ENCODE results near the gene LTK. TPM values are rescaled to one million over a fixed set of nuclear protein-coding genes. Genes with fewer than 3 reads are reported as not detected.
A peak's percentile ranks its signal among the peaks of the same experiment; 100 is the strongest.

Gene LTK
- total and polyA plus RNA-seq, 8 donors = 1.6 to 4.0 (median 2.5) TPM

DNA sequence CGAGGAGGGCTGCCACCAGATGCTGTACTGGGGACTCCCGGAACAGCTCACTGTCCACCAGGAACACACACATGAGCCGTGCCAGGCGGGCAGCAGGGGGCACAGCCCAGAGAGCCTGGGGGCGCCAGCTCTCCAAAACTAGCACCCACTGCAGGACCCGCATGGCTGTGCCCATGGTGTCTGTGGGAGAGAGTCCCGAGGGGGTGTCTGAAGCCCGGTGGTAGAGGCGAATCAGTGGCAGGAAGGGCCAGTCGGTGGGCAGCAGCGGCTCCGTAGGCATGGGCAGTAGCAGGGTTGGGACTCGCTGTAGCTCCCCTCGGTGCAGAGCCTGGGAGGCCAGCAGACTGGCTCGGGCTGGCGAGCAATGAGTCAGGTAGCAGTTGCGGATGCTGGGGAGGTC, 7.0 kb upstream of the LTK start:
- intact Hi-C loops (cut with DNase I) = no loop called here
- TF ChIP-seq, protein P1, sequence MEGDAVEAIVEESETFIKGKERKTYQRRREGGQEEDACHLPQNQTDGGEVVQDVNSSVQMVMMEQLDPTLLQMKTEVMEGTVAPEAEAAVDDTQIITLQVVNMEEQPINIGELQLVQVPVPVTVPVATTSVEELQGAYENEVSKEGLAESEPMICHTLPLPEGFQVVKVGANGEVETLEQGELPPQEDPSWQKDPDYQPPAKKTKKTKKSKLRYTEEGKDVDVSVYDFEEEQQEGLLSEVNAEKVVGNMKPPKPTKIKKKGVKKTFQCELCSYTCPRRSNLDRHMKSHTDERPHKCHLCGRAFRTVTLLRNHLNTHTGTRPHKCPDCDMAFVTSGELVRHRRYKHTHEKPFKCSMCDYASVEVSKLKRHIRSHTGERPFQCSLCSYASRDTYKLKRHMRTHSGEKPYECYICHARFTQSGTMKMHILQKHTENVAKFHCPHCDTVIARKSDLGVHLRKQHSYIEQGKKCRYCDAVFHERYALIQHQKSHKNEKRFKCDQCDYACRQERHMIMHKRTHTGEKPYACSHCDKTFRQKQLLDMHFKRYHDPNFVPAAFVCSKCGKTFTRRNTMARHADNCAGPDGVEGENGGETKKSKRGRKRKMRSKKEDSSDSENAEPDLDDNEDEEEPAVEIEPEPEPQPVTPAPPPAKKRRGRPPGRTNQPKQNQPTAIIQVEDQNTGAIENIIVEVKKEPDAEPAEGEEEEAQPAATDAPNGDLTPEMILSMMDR (IDR thresholded peaks at IDR 0.05) = no peak
- no peak for ATAC-seq

DNA sequence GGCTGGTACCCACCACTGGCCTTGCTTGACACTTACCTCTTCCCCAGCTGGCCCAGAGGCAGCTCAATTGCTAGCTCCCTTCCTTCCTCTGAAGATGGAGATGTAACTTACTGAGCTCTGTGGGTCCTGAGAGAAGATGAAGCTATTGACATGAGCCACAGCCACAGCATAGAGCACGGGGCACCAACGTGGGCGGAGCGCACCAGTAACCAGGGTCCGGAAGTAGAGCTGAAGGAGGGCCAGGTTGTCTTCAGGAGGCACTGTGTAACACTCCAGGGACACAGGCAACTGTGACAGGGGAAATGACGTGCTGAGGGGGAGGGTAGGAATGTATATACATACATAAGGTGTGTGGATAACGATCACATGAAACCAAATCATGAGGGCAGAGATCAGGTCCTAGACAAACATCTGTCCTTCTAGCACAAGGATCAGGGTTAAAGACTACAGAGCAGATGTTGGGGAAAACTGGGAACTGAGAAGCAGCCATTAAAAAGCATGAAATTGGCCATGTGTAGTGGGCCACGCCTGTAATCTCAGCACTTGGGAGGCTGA, 4.3 kb upstream of the LTK start:
- H3K4me3 ChIP-seq = no peak overlapping the region
- intact Hi-C loops (cut with DNase I) = no loop called here
- TF ChIP-seq, protein P1 (IDR thresholded peaks at IDR 0.05) = no peak
- peaks cover 8 to 12% of the 10 kb centered on the region in 2 donors for H3K27me3 ChIP-seq
- peaks cover 10 to 11% of the 10 kb centered on the region in 2 donors for H3K4me1 ChIP-seq
- ATAC-seq = no peak
- H3K9me3 ChIP-seq = no peaks in the 10 kb centered on the region
- no peak overlapping the region for H3K27ac ChIP-seq
- DNase-seq = peak in 1 of 4 donors; percentile 51
- H3K36me3 ChIP-seq = peaks cover 0 to 27% of the 10 kb centered on the region in 2 donors

More for the DNA sequence above, 7.0 kb upstream of the LTK start:
- peaks cover 0 to 48% of the 10 kb centered on the region in 2 donors for H3K36me3 ChIP-seq
- H3K4me3 ChIP-seq = no peak overlapping the region
- peak in 1 of 4 donors; percentile 65 for DNase-seq
- H3K27me3 ChIP-seq = no peaks in the 10 kb centered on the region
- no peak overlapping the region for H3K27ac ChIP-seq
- no peaks in the 10 kb centered on the region for H3K4me1 ChIP-seq
- no peaks in the 10 kb centered on the region for H3K9me3 ChIP-seq

DNA sequence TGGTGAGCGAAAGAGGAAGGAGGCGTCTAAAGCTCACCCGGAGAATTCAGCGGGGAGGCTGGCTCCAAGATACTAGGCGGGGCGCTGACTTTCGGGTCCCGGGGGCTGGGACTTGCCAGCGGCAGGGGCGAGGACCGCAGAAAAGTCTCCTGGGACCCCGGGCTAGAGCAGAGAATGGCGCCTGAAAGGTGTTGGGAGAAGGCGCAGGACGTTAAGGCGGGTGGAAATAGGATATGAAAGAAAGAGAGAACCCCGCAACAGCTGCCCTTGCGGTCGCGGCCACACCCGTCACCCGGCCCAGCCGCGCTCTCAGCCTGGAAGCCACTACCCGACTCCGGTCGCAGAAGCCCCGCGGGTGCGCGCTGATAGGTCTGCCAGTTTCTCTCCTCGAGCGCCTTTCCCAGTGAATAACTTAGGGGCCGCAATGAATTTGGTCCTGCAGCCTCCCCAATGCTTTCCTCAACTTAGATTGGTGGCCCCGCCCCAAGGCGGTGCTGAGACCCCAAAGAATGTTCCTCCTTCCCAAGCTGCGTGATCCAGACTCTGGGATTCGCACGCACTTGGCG, 604 bp downstream of the LTK start:
- DNase-seq (peak in 1 of 4 donors; percentile 88), ATAC-seq (peak; percentile 65)
- Histone ChIP-seq H3K27me3 (peaks cover 31 to 44% of the 10 kb centered on the region in 2 donors), H3K36me3 (peaks cover 0 to 9% of the 10 kb centered on the region in 2 donors), H3K4me3 (peak overlapping the region; percentile 14 to 38), H3K4me1 (peaks cover 21 to 29% of the 10 kb centered on the region in 2 donors), H3K27ac (no peak overlapping the region), H3K9me3 (no peaks in the 10 kb centered on the region)
- TF ChIP-seq, protein P1 (IDR thresholded peaks at IDR 0.05) = no peak
- intact Hi-C loops (cut with DNase I) = no loop called here

DNA sequence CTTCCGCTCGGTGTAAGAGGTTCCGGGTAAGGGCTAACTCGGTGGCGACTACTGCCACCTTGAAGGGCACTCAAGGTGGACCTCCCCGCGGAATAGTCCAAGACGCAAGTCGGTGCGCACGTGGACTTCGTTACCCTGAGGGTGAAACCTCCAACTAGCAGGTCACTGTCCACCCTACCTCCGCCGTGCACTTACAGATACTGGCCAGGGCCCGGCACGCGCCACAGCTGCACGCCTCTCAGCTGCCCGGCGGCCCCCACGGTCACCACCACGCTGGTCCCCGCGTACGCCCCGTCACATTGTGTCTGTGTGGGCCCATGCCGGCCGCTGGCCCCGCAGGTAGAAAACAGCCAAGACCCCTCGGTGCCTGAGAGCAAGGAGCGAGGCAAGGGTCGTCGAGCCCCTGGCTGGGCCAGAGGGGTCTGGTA, 1.1 kb downstream of the LTK start:
- Histone ChIP-seq H3K4me3 (peak overlapping the region; percentile 14 to 38), H3K27ac (no peak overlapping the region), H3K4me1 (peaks cover 21 to 29% of the 10 kb centered on the region in 2 donors), H3K27me3 (peaks cover 31 to 44% of the 10 kb centered on the region in 2 donors), H3K9me3 (no peaks in the 10 kb centered on the region), H3K36me3 (peaks cover 0 to 5% of the 10 kb centered on the region in 2 donors)
- intact Hi-C loops (cut with DNase I) = no loop called here
- ATAC-seq (peak; percentile 27), DNase-seq (no peak)
- TF ChIP-seq, protein P1 (IDR thresholded peaks at IDR 0.05) = no peak

DNA sequence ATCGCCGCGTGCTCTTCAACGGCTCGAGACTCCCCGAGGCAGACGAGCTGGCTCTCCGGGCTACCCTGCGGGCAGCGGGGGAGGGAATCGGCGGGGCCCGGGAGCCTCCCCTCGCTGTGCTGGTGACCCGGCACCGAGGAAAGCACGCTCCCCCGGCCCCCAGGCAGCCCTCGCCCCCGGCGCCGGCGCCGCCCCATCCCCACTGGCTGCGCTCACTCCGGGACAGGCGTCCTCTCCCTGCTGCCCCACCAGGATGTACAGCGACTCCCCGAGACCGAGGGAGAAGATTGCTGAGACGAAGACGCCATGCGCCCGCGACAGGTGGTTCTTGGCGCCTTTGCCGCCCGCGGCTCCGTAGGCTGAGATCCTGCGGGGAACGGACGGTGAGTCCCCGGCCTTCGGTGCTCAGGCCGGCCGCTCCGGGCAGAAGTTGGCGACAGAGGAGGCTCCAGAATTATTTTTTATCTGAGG, 1.7 kb downstream of the LTK start:
- DNase-seq (no peak), ATAC-seq (peak; percentile 13)
- Histone ChIP-seq H3K4me3 (peak overlapping the region in 1 of 2 donors; percentile 38), H3K4me1 (peaks cover 21 to 29% of the 10 kb centered on the region in 2 donors), H3K36me3 (no peaks in the 10 kb centered on the region), H3K27me3 (peaks cover 31 to 44% of the 10 kb centered on the region in 2 donors), H3K9me3 (no peaks in the 10 kb centered on the region), H3K27ac (no peak overlapping the region)
- TF ChIP-seq, protein P1 (IDR thresholded peaks at IDR 0.05) = no peak
- intact Hi-C loops (cut with DNase I) = no loop called here
